WTC11 (cell line): Measurements from ENCODE around the gene TNIK. TPM values are rescaled to one million over a fixed set of nuclear protein-coding genes. Genes with fewer than 3 reads are reported as not detected.

Experiments
- ATAC-seq: fragments of 200-7000 bp; cut with Tn5 transposase; 2 replicates; pipeline ENCODE4 v1.10.0; 2021; ENCODE audit warnings: mild to moderate bottlenecking, moderate library complexity
- CTCF ChIA-PET: fragments of 300-600 bp; sonication (Branson Sonifier 250); formaldehyde crosslinking; loops from one replicate; lab custom pipeline; 2021; ENCODE audit warnings: antibody characterized with exemption; lab: Charles Lee
- POLR2A ChIA-PET: fragments of 350-600 bp; sonication (Branson Sonifier 250); formaldehyde crosslinking; loops from one replicate; lab custom pipeline; 2021; ENCODE audit warnings: antibody characterized with exemption; lab: Charles Lee
- DNase-seq: peaks from one replicate; pipeline ENCODE4 v3.0.0; 2021; ENCODE audit warnings: low spot score
- H3K27ac Mint-ChIP-seq: 2 replicates; pipeline ENCODE4 v1.8.0; 2021; ENCODE audit warnings: mixed read lengths
- H3K27me3 Mint-ChIP-seq: 2 replicates; pipeline ENCODE4 v1.8.0; 2021; ENCODE audit warnings: low read depth, mild to moderate bottlenecking, moderate library complexity, mixed read lengths
- H3K36me3 Mint-ChIP-seq: 2 replicates; pipeline ENCODE4 v1.8.0; 2021; ENCODE audit warnings: mixed read lengths
- H3K4me1 Mint-ChIP-seq: 2 replicates; pipeline ENCODE4 v1.8.0; 2022; ENCODE audit warnings: mixed read lengths
- H3K4me3 Mint-ChIP-seq: 2 replicates; pipeline ENCODE4 v1.8.0; 2021; ENCODE audit warnings: mild to moderate bottlenecking, moderate library complexity, mixed read lengths
- H3K9me3 Mint-ChIP-seq: 2 replicates; pipeline ENCODE4 v1.8.0; 2021; ENCODE audit warnings: mixed read lengths
- EMX1 ChIP-seq: fragments of 250-450 bp; sonication (Bioruptor Pico); IDR thresholded peaks from 2 replicates; pipeline ENCODE4 v1.8.0; 2021; ENCODE audit warnings: mild to moderate bottlenecking
- FOXK1 ChIP-seq: sonication (generic); formaldehyde crosslinking; IDR thresholded peaks from 2 replicates; pipeline ENCODE4 v1.8.0; 2022; ENCODE audit warnings: mild to moderate bottlenecking, moderate library complexity, missing genetic modification reagents
- IRF2 ChIP-seq: sonication (generic); formaldehyde crosslinking; IDR thresholded peaks from 2 replicates; pipeline ENCODE4 v1.8.0; 2022; ENCODE audit warnings: low read depth, missing genetic modification reagents, borderline replicate concordance
- JUN ChIP-seq: sonication (generic); formaldehyde crosslinking; IDR thresholded peaks from 2 replicates; pipeline ENCODE4 v1.8.0; 2023; ENCODE audit warnings: mild to moderate bottlenecking, missing genetic modification reagents
- NFE2L1 ChIP-seq: sonication (generic); formaldehyde crosslinking; IDR thresholded peaks from 2 replicates; pipeline ENCODE4 v1.8.1; 2023; ENCODE audit warnings: missing genetic modification reagents
- SMAD4 ChIP-seq: sonication (generic); formaldehyde crosslinking; IDR thresholded peaks from 2 replicates; pipeline ENCODE4 v1.8.0; 2022; ENCODE audit warnings: mild to moderate bottlenecking, missing genetic modification reagents
- TCF7 ChIP-seq: sonication (generic); formaldehyde crosslinking; IDR thresholded peaks from 2 replicates; pipeline ENCODE4 v1.8.0; 2022; ENCODE audit warnings: mild to moderate bottlenecking, low read depth, missing genetic modification reagents, moderate library complexity
- TEAD1 ChIP-seq: sonication (generic); formaldehyde crosslinking; IDR thresholded peaks from 2 replicates; pipeline ENCODE4 v1.8.0; 2022; ENCODE audit warnings: mild to moderate bottlenecking, missing genetic modification reagents
- ZNF263 ChIP-seq: sonication (generic); formaldehyde crosslinking; IDR thresholded peaks from 2 replicates; pipeline ENCODE4 v1.8.1; 2022; ENCODE audit warnings: low read depth, mild to moderate bottlenecking, moderate library complexity, missing genetic modification reagents
- total RNA-seq: library from RNA; stranded (reverse); gene quantifications from 3 replicates; pipeline ENCODE4 v1.2.3, GENCODE V29; 2021
- TF ChIP-seq, protein P1 (sequence below): fragments of 250-450 bp; sonication (Bioruptor Pico); IDR thresholded peaks from 2 replicates; pipeline ENCODE4 v1.9.0; 2021; ENCODE audit warnings: mild to moderate bottlenecking, borderline replicate concordance
- TF ChIP-seq, protein P2 (sequence below): sonication (generic); formaldehyde crosslinking; IDR thresholded peaks from 2 replicates; pipeline ENCODE4 v1.8.1; 2022; ENCODE audit warnings: mild to moderate bottlenecking, moderate library complexity, missing genetic modification reagents
- TF ChIP-seq, protein P3 (sequence below): sonication (generic); formaldehyde crosslinking; conservative IDR thresholded peaks from 2 replicates; pipeline ENCODE4 v1.8.1; 2022; ENCODE audit warnings: mild to moderate bottlenecking, missing genetic modification reagents
- TF ChIP-seq, protein P4 (sequence below): fragments of 200-600 bp; IDR thresholded peaks from 2 replicates; pipeline ENCODE4 v1.8.0; 2022; ENCODE audit warnings: antibody characterized with exemption
- TF ChIP-seq, protein P5 (sequence below): fragments of 250-450 bp; sonication (Bioruptor Pico); IDR thresholded peaks from 2 replicates; pipeline ENCODE4 v1.9.0; 2021; ENCODE audit warnings: moderate library complexity, mild to moderate bottlenecking, inconsistent platforms, borderline replicate concordance
- TF ChIP-seq, protein P6 (sequence below): fragments of 250-450 bp; sonication (Bioruptor Pico); IDR thresholded peaks from 2 replicates; pipeline ENCODE4 v1.8.0; 2021; ENCODE audit warnings: mild to moderate bottlenecking
- TF ChIP-seq, protein P7 (sequence below): fragments of 250-450 bp; sonication (Bioruptor Pico); IDR thresholded peaks from 2 replicates; pipeline ENCODE4 v1.9.0; 2021; ENCODE audit warnings: mild to moderate bottlenecking
- TF ChIP-seq, protein P8 (sequence below): sonication (generic); formaldehyde crosslinking; IDR thresholded peaks from 2 replicates; pipeline ENCODE4 v1.8.0; 2022; ENCODE audit warnings: mild to moderate bottlenecking, missing genetic modification reagents
- TF ChIP-seq, protein P9 (sequence below): fragments of 250-450 bp; sonication (Bioruptor Pico); conservative IDR thresholded peaks from 2 replicates; pipeline ENCODE4 v1.9.0; 2021; ENCODE audit warnings: mild to moderate bottlenecking
- TF ChIP-seq, protein P10 (sequence below): sonication (generic); formaldehyde crosslinking; IDR thresholded peaks from 2 replicates; pipeline ENCODE4 v1.8.0; 2023; ENCODE audit warnings: missing genetic modification reagents

TNIK gene
- total RNA-seq, 1 experiment from 2014 or later = 50.3 TPM

DNA sequence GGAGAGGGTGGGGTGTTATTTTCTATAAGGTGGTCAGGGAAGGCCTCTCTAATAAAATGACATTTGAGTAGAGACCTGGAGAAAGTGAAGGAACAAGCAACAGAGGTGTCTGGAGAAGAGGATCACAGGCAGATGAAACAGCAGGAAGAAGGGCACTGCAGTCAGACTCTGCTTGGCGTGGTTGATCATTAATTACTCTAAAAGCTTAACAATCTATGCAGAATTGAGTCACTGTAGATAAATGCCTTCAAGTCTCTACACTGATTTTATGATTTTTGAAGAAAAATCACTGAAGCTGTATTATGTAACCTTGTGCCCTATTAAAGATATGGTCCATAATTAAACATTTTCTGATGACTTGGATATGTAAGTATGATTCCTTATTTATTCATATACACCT is 114.2 kb downstream of the TNIK start (continued):
- TF ChIP-seq NFE2L1 (CRISPR knock-in tag) = no peak
- no peak for TF ChIP-seq ZNF263
- TF ChIP-seq, protein P1, sequence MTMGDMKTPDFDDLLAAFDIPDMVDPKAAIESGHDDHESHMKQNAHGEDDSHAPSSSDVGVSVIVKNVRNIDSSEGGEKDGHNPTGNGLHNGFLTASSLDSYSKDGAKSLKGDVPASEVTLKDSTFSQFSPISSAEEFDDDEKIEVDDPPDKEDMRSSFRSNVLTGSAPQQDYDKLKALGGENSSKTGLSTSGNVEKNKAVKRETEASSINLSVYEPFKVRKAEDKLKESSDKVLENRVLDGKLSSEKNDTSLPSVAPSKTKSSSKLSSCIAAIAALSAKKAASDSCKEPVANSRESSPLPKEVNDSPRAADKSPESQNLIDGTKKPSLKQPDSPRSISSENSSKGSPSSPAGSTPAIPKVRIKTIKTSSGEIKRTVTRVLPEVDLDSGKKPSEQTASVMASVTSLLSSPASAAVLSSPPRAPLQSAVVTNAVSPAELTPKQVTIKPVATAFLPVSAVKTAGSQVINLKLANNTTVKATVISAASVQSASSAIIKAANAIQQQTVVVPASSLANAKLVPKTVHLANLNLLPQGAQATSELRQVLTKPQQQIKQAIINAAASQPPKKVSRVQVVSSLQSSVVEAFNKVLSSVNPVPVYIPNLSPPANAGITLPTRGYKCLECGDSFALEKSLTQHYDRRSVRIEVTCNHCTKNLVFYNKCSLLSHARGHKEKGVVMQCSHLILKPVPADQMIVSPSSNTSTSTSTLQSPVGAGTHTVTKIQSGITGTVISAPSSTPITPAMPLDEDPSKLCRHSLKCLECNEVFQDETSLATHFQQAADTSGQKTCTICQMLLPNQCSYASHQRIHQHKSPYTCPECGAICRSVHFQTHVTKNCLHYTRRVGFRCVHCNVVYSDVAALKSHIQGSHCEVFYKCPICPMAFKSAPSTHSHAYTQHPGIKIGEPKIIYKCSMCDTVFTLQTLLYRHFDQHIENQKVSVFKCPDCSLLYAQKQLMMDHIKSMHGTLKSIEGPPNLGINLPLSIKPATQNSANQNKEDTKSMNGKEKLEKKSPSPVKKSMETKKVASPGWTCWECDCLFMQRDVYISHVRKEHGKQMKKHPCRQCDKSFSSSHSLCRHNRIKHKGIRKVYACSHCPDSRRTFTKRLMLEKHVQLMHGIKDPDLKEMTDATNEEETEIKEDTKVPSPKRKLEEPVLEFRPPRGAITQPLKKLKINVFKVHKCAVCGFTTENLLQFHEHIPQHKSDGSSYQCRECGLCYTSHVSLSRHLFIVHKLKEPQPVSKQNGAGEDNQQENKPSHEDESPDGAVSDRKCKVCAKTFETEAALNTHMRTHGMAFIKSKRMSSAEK (CRISPR knock-in tag) = no peak
- TF ChIP-seq TCF7 (CRISPR knock-in tag) = no peak
- TF ChIP-seq, protein P2, sequence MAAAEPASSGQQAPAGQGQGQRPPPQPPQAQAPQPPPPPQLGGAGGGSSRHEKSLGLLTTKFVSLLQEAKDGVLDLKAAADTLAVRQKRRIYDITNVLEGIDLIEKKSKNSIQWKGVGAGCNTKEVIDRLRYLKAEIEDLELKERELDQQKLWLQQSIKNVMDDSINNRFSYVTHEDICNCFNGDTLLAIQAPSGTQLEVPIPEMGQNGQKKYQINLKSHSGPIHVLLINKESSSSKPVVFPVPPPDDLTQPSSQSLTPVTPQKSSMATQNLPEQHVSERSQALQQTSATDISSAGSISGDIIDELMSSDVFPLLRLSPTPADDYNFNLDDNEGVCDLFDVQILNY (CRISPR knock-in tag) = no peak
- TF ChIP-seq, protein P3, sequence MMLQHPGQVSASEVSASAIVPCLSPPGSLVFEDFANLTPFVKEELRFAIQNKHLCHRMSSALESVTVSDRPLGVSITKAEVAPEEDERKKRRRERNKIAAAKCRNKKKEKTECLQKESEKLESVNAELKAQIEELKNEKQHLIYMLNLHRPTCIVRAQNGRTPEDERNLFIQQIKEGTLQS (CRISPR knock-in tag) = no peak
- TF ChIP-seq, protein P4, sequence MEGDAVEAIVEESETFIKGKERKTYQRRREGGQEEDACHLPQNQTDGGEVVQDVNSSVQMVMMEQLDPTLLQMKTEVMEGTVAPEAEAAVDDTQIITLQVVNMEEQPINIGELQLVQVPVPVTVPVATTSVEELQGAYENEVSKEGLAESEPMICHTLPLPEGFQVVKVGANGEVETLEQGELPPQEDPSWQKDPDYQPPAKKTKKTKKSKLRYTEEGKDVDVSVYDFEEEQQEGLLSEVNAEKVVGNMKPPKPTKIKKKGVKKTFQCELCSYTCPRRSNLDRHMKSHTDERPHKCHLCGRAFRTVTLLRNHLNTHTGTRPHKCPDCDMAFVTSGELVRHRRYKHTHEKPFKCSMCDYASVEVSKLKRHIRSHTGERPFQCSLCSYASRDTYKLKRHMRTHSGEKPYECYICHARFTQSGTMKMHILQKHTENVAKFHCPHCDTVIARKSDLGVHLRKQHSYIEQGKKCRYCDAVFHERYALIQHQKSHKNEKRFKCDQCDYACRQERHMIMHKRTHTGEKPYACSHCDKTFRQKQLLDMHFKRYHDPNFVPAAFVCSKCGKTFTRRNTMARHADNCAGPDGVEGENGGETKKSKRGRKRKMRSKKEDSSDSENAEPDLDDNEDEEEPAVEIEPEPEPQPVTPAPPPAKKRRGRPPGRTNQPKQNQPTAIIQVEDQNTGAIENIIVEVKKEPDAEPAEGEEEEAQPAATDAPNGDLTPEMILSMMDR = no peak

DNA sequence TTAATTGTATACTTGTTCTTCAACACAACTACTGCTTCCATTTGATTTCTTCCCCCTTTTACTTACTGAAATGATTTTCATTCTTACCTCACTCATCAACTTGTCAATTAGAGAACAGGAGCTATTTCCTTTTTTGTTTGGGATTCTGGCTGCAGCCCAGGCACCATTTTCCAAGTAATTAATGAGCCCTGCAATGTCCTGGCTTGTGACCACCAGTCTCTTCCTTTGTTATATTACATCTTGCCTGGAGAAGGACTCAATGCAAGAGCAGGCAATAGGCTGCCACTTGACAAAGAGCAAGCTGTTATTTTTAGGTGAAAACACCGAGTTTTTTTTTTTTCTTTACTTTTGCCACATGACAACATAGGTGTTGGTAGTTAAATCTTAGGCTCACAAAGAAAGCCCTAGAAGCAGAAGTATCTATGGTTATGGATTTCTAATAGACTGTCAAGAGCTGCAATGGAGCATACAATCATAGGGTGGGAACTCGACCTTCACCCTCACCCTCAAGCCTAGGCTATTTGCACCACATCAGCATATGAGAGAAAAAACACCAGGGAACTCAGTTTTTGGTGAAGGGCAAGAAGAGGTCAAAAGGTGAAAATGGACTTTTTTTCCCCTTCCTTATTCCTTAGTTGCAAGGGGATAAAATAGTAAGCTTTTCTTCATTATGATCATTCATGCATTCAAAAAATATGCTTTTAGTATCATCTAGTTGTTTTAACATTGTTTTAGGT is 114.9 kb downstream of the TNIK start:
- CTCF ChIA-PET = interaction anchor here (0.7 kb wide), 1 partner anchor 61 kb away, joined by 3 read pairs; no protein-coding TSS in a partner anchor
- Mint-ChIP-seq H3K27me3 (no peaks in the 10 kb centered on the region), H3K4me3 (no peak overlapping the region), H3K9me3 (peaks cover 10% of the 10 kb centered on the region), H3K27ac (no peak overlapping the region), H3K36me3 (peaks cover 14% of the 10 kb centered on the region), H3K4me1 (peaks cover 54% of the 10 kb centered on the region)
- peak; percentile 56 for ATAC-seq
- no peak for DNase-seq
- POLR2A ChIA-PET = no interaction called here
- TF ChIP-seq, protein P5, sequence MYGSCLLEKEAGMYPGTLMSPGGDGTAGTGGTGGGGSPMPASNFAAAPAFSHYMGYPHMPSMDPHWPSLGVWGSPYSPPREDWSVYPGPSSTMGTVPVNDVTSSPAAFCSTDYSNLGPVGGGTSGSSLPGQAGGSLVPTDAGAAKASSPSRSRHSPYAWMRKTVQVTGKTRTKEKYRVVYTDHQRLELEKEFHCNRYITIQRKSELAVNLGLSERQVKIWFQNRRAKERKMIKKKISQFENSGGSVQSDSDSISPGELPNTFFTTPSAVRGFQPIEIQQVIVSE (CRISPR knock-in tag) = no peak
- TF ChIP-seq, protein P6, sequence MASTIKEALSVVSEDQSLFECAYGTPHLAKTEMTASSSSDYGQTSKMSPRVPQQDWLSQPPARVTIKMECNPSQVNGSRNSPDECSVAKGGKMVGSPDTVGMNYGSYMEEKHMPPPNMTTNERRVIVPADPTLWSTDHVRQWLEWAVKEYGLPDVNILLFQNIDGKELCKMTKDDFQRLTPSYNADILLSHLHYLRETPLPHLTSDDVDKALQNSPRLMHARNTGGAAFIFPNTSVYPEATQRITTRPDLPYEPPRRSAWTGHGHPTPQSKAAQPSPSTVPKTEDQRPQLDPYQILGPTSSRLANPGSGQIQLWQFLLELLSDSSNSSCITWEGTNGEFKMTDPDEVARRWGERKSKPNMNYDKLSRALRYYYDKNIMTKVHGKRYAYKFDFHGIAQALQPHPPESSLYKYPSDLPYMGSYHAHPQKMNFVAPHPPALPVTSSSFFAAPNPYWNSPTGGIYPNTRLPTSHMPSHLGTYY (CRISPR knock-in tag) = no peak
- TF ChIP-seq IRF2 (CRISPR knock-in tag) (no peak), TEAD1 (no peak), EMX1 (no peak), JUN (CRISPR knock-in tag) (no peak), NFE2L1 (CRISPR knock-in tag) (no peak), SMAD4 (CRISPR knock-in tag) (no peak), FOXK1 (CRISPR knock-in tag) (no peak)
- TF ChIP-seq, protein P7, sequence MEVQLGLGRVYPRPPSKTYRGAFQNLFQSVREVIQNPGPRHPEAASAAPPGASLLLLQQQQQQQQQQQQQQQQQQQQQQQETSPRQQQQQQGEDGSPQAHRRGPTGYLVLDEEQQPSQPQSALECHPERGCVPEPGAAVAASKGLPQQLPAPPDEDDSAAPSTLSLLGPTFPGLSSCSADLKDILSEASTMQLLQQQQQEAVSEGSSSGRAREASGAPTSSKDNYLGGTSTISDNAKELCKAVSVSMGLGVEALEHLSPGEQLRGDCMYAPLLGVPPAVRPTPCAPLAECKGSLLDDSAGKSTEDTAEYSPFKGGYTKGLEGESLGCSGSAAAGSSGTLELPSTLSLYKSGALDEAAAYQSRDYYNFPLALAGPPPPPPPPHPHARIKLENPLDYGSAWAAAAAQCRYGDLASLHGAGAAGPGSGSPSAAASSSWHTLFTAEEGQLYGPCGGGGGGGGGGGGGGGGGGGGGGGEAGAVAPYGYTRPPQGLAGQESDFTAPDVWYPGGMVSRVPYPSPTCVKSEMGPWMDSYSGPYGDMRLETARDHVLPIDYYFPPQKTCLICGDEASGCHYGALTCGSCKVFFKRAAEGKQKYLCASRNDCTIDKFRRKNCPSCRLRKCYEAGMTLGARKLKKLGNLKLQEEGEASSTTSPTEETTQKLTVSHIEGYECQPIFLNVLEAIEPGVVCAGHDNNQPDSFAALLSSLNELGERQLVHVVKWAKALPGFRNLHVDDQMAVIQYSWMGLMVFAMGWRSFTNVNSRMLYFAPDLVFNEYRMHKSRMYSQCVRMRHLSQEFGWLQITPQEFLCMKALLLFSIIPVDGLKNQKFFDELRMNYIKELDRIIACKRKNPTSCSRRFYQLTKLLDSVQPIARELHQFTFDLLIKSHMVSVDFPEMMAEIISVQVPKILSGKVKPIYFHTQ = no peak
- TF ChIP-seq, protein P8, sequence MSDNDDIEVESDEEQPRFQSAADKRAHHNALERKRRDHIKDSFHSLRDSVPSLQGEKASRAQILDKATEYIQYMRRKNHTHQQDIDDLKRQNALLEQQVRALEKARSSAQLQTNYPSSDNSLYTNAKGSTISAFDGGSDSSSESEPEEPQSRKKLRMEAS = no peak
- TF ChIP-seq, protein P9, sequence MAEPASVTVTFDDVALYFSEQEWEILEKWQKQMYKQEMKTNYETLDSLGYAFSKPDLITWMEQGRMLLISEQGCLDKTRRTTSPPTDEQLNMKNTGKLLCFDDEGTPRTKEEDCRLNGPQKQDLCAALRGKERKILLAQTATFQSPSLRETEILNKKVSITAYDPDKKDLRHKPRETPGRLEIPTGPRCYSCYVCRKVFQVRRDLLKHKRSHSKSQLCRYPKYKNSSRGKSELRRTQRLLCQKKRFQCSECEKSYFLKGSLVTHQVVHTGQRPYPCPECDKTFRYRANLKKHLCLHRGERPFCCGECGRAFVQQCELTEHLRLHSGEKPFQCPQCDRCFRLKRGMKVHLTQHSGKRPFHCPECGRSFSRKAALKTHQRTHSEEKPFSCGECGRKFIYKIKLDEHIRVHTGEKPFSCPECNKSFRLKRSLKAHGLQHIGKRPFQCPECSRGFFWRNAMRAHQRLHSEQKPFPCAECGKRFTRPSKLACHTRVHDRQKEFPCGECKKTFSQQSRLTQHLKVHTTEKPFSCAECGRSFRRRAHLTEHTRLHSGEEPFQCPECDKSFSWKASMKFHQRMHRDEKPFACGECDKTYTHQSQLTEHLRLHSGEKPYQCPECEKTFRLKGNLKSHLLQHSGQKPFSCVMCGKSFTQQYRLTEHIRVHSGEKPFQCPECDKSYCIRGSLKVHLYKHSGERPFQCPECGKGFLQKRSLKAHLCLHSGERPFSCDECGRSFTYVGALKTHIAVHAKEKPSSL (CRISPR knock-in tag) = no peak
- TF ChIP-seq, protein P10, sequence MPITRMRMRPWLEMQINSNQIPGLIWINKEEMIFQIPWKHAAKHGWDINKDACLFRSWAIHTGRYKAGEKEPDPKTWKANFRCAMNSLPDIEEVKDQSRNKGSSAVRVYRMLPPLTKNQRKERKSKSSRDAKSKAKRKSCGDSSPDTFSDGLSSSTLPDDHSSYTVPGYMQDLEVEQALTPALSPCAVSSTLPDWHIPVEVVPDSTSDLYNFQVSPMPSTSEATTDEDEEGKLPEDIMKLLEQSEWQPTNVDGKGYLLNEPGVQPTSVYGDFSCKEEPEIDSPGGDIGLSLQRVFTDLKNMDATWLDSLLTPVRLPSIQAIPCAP (CRISPR knock-in tag) = no peak
